ENCODE measurements around the gene BMP3. TPM values are rescaled to one million over a fixed set of nuclear protein-coding genes. Genes with fewer than 3 reads are reported as not detected.

BMP3 gene
- total and polyA plus RNA-seq, 2 of the 8 experiments (the other 6 are each of a cell fraction or from before 2014, with no cell fraction given), result 0.02 TPM; not detected in 1

GRCh38 chr4:81039351-81039972 lies 9.0 kb downstream of the BMP3 start:
- H2BK20ac ChIP-seq (ENCODE audit: low read length), result no peak overlapping the region
- H3K4me2 ChIP-seq (ENCODE audit: insufficient read depth in 1 of 2, low read depth in 2 of 2, low read length in 2 of 2), result no peak overlapping the region
- no peaks in the 10 kb centered on the region for H3K27me3 ChIP-seq (replicated peaks in 1 of 4; ENCODE audit: control insufficient read depth in 3 of 4, extremely low read depth in 1 of 4, insufficient read depth in 3 of 4, low read length in 3 of 4)
- ChIA-PET CTCF (ENCODE audit: partially characterized antibody) (interaction anchor here (0.5 to 6.3 kb wide), 34 partner anchors 9 to 914 kb away, joined by 3 to 73 read pairs (median 4); partner anchors contain the start of gene BMP3), POLR2A (ENCODE audit: partially characterized antibody) (interaction anchor here (0.9 kb wide), 1 partner anchor 9 kb away, joined by 3 read pairs; the partner anchor contains the start of gene BMP3)
- no peaks in the 10 kb centered on the region for H3K9me3 ChIP-seq (ENCODE audit: insufficient read depth in 2 of 2, low read depth in 1 of 2, low read length in 1 of 2)
- DNase-seq (ENCODE audit: low read depth in 1 of 2, low spot score in 2 of 2) (no peak), FAIRE-seq (no peak)
- no peak overlapping the region for H3K18ac ChIP-seq (ENCODE audit: extremely low read depth, low read length)
- H3K23ac ChIP-seq (ENCODE audit: insufficient read length), result no peak overlapping the region
- H3K56ac ChIP-seq (replicated peaks; ENCODE audit: insufficient read length, low read depth, low read length), result no peak overlapping the region
- H3K4me1 ChIP-seq (replicated peaks in 1 of 4; ENCODE audit: control insufficient read depth in 3 of 4, insufficient read depth in 4 of 4, low read length in 3 of 4), result peaks cover 0 to 2% (median 0%) of the 10 kb centered on the region in 4 experiments; a peak in 1 of 7 replicates
- H2BK120ac ChIP-seq (replicated peaks; ENCODE audit: low read depth, low read length), result no peak overlapping the region
- H4K8ac ChIP-seq (ENCODE audit: extremely low read depth, insufficient read depth, low read length), result no peak overlapping the region
- no peaks in the 10 kb centered on the region for H3K79me2 ChIP-seq (ENCODE audit: control insufficient read depth in 1 of 2, insufficient read depth in 2 of 2, low read length in 2 of 2)
- H3K14ac ChIP-seq (ENCODE audit: insufficient read length), result no peak overlapping the region
- no peak overlapping the region for H3K4ac ChIP-seq (replicated peaks; ENCODE audit: insufficient read length, low read depth, low read length)
- H4K5ac ChIP-seq (ENCODE audit: insufficient read length, low read depth, low read length), result no peak overlapping the region
- 77% methylated on average over 4 of the region's 4 CpGs; no CpG with 5 or more reads in 1 of the 2 experiments for WGBS, 2 experiments (ENCODE audit: extremely low coverage in 1 of 2, insufficient coverage in 1 of 2, insufficient read length in 1 of 2, insufficient replicate concordance in 2 of 2, low coverage in 1 of 2, low lambda C conversion rate in 2 of 2, missing lambda C conversion rate in 1 of 2)
- no peaks in the 10 kb centered on the region for H3K36me3 ChIP-seq (ENCODE audit: control insufficient read depth in 2 of 4, insufficient read depth in 4 of 4, low read length in 3 of 4)
- H3K9ac ChIP-seq (replicated peaks in 1 of 4; ENCODE audit: extremely low read depth in 1 of 4, low read depth in 3 of 4, low read length in 3 of 4), result no peak overlapping the region
- H4K20me1 ChIP-seq (replicated peaks in 1 of 2; ENCODE audit: control insufficient read depth in 1 of 2, insufficient read depth in 2 of 2, low read length in 2 of 2), result no peaks in the 10 kb centered on the region
- H2AK5ac ChIP-seq (ENCODE audit: low read depth, low read length), result no peak overlapping the region
- H4K91ac ChIP-seq (replicated peaks; ENCODE audit: insufficient read length, low read length), result no peak overlapping the region
- TF ChIP-seq GABPA (IDR thresholded peaks at IDR 0.05; ENCODE audit: borderline replicate concordance, insufficient read depth, low read length) (no peak), CEBPB (IDR thresholded peaks at IDR 0.05; ENCODE audit: low read depth, low read length) (peak; percentile 62), RAD21 (IDR thresholded peaks at IDR 0.05 in 1 of 2, conservative IDR thresholded peaks at IDR 0.05 in 1 of 2; ENCODE audit: low read depth in 2 of 2, low read length in 2 of 2) (no peak)
- H3K27ac ChIP-seq (ENCODE audit: low read depth, low read length), result no peak overlapping the region
- H2BK15ac ChIP-seq (ENCODE audit: low read length), result no peak overlapping the region
- no peaks in the 10 kb centered on the region for H3K79me1 ChIP-seq (ENCODE audit: low read depth, low read length)
- no peak overlapping the region for H3K4me3 ChIP-seq (ENCODE audit: extremely low read depth in 1 of 4, insufficient read depth in 2 of 4, low read depth in 3 of 4, low read length in 4 of 4)
- H2AFZ ChIP-seq (ENCODE audit: low read length), result no peak overlapping the region
- no peak overlapping the region for H2BK12ac ChIP-seq (ENCODE audit: low read depth, low read length)
- H3K23me2 ChIP-seq (ENCODE audit: low read depth, low read length), result no peaks in the 10 kb centered on the region
- H2BK5ac ChIP-seq (ENCODE audit: low read depth, low read length), result no peak overlapping the region
